Stimulated activated CD4-positive, alpha-beta T cell treated with anti-CD3 and anti-CD28 coated beads, TNF-alpha, amount 100 ng/mL, for 1 hour (primary cell): ENCODE results near the gene SMAGP.
"Not testable (repeated sequence)": the region's sequence is repeated elsewhere in the genome, so short reads cannot be mapped to it uniquely, and the experiment has no call there.

Experiments used
- DNase-seq, 3 donors: peaks; one replicate each; pipeline ENCODE4 v3.0.0-alpha.2; 2020; ENCODE audit warnings: low read depth in 3 of 3, low spot score in 1 of 3

SMAGP gene

DNA sequence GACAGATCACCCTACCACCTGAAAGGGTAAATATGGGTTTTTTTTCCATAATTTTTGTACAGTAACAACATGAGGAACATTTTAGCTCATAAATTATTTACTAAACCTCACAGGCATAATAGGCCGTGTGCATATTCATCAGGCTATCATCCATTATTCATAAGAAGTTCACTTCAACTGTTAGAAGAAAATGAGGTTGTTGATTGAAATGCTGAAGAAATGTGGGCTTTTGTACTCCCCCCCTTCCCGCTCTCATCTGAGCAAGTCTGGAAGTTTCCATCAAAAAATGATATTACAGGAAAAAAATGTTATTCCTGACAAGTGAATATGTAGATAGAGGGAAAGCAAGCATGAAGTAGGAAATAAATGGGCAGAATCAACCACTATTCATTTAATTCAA lies 44.4 kb downstream of the SMAGP start:
- no peak for DNase-seq

DNA sequence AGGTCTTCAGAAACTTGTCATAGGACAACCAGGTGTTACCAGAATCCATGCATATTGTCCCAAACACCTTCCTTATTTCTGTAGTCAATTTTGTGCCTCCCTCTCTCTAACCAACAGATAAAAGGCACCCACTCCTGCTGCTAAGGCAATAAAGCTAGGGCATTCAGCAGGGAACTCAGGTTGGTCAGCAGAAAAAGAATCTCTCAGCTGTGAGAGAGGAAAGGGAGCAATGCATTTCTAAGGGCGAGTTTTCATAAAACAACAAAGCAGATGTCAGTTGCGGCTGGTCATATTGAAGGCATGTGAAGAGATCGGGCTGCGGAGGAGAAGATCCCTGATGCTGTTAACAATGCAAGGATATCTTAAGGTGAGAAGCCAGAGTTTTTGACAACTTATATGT lies 45.0 kb downstream of the SMAGP start:
- no peak for DNase-seq

DNA sequence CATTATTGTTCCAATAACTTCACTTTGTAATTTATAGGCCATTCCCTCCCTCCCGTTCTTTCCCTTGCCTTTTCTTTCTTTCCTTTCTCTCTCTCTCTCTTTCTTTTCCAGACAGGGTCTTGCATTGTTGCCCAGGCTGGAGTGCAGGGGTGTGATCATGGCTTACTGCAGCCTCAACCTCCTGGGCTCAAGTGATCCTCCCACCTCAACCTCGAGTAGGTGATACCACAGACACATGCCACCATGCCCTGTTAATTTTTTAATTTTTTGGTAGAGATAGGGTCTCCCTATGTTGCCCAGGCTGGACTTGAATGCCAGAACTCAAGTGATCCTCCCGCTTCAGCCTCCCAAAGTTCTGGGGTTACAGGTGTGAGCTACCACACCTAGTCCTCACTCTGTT lies 45.6 kb downstream of the SMAGP start:
- DNase-seq = no peak

DNA sequence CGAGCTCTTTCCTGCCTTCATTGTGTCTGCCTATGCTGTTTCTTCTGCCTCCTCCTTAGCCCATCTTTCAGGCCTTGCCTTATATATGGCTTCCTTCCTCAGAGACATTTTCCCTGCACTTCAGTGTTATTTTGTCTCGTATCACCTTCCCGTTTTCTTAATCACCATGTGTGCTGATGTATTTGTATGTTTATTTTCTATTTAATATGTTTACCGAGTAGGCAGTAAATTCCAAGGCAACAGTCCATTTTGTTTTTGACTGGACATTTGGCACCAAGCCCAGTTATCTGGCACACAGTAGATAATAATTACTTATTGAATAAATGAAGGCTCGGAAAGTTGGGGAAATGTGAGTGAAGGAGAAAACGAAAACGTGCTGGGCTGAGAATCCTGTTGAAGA lies 47.8 kb downstream of the SMAGP start:
- no peak for DNase-seq

GRCh38 chr12:51219857-51220256 lies 50.4 kb downstream of the SMAGP start:
- not testable (repeated sequence) for DNase-seq

DNA sequence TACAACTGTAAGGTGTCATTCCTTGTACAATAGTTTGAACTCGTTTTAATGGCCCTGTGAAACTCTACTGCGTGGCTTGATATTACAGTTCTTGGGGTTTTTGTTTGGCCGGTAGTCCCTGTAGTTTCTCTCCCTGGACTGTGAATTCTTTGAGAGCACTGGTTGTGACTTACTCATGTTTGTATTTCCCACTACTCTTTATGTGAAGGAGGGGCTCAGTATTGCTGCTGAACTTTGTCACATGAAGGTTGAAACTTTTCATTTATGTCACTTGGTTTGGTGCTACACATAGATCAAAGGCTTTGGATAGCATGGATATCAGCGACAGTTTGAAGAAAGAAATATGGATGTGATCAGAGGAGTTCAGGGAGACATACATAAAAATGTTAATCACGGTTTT lies 50.9 kb downstream of the SMAGP start:
- DNase-seq = no peak

GRCh38 chr12:51218607-51219161 lies 51.5 kb downstream of the SMAGP start:
- DNase-seq = no peak

- DNase-seq = peak; percentile 30 to 49 (median 41)
These were observed 52.1 kb downstream of the SMAGP start, which contains the start of gene POU6F1 for GRCh38 chr12:51217968-51218606. TSS of gene POU6F1 (minus strand) at chr12:51218062. CDS start at chr12:51206836, 11,226 bp downstream.

GRCh38 chr12:51217133-51217967 lies 52.9 kb downstream of the SMAGP start:
- peak; percentile 3 to 33 (median 13) for DNase-seq

GRCh38 chr12:51216642-51217041 lies 53.6 kb downstream of the SMAGP start:
- no peak for DNase-seq

- no peak for DNase-seq
These were observed 55.3 kb downstream of the SMAGP start for GRCh38 chr12:51214895-51215294.

DNA sequence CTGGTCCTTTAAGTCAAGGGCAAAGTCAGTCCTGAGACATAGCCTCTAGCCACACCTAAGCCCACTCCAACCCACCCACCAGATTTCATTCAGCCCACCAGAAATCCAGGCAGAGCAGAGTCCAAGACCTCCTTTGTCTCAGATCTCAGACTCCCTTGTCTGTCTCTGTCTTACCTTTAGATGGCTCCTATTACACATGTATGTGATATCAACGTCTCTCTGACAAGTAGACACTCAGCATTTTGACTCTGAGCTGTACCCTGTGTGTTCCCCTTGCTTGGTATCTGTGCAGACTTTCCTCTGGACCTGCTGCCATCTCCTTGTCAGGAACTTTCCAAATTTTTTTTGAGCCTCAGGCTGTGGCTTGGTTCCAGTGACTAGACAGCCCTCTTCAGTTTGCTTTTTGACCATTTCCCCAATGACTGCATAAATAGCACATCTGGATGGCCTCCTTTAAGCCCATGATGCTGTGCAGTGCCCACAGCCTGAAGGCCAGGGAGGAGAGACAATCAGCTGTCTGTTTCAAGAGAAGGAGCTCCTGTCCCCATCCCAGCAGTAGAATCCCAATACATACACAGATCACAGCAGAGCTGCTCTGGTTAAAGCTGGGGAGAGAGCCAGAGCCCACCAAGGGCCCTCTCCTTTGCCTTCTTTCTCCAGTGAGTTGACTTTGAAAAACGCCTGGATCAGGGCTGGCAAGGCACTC lies 59.4 kb downstream of the SMAGP start:
- DNase-seq = no peak

GRCh38 chr12:51209259-51209658 lies 61.0 kb downstream of the SMAGP start:
- DNase-seq = no peak

- no peak for DNase-seq
These were observed 62.1 kb downstream of the SMAGP start for GRCh38 chr12:51208016-51208660.

- no peak for DNase-seq
These were observed 64.9 kb downstream of the SMAGP start for GRCh38 chr12:51205350-51205749.

GRCh38 chr12:51202718-51203117 lies 67.5 kb downstream of the SMAGP start:
- no peak for DNase-seq

GRCh38 chr12:51200806-51201205 lies 69.4 kb downstream of the SMAGP start:
- DNase-seq = no peak

GRCh38 chr12:51200156-51200555 lies 70.1 kb downstream of the SMAGP start:
- DNase-seq = no peak

DNA sequence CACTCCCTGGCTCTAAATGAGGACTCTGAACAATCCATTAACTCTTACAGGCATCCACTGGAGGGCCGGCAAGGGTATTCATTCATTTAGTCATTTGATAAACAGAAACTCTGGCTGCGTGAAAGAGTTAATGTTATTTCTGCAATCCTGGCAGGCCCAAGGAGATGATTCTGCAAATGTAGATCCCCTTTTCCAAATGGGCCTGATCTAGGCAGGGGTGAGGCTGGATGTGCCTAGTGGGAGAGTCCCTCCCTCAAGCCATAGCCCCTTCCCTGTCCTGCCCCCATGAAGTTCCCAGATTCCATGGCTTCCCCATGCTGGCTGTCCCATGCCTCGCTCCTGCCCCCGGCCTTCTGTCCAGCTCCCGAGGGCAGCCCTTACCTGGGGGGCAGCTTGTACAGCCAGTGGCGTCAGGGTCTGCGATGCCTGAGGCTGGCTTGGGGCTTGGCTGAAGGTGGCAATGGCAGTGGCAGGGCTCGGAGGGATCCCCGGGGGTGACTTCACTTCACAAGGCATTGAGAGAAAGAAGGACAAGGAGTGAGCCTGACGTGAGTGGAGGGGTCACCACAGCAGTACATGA lies 70.8 kb downstream of the SMAGP start:
- no peak for DNase-seq

DNA sequence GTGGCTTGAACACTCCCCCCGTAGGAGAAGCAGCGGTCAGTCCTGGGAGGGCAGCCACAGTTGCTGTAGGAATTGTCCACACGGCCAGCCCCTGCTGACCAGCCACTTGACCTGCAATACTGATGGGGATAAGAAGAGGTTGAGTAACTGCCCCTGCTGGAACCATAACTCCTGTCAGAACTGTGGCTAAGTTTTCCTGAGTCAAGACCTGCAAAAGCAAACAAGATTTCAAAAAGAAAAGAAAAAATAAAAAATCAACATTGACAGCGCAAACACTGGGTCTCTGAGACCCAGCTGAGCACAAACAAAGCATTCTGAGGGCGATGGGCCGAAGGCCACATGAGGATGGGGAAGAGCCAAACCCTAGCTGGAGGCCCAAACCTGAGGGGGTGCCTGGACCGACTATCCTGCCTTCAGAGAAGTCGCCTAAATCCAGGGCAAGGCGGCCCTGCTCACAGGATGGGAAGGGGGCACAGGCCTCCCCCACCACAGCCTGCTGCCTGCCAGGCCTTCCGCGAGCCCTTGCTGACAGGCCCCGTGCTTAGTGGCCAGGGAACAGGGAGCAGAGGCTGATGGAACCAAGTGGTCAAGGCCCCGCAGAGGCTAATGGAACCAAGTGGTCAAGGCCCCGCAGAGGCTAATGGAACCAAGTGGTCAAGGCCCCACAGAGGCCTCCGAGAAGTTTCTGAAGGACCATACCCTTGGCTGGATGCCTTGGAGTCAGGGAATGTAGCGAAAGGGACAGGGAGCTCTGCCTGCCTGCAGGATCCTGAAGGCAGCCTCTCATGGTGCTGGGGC lies 71.4 kb downstream of the SMAGP start:
- DNase-seq = no peak
